ENCODE data around the gene TNRC18.

Gene TNRC18

DNA sequence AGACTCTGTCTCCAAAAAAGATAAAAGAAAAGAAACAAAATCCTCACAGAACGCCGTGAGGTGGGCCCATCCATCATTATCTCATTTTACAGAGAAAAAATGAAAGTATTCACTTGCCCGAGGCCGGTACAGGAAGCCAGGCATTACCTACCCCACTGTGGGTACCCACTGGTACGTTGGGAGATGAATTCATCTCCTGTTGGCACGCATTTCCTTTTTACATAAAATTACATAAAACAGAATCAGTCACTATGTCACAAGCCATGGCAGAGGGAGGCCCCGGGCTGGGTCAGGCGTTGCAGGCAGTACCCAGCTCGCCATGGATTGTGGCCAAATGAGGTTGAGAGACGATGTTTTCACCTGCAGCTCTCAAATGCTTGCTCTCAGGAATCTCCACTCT lies 38.6 kb upstream of the TNRC18 start:
- no peak overlapping the region for H3K27ac ChIP-seq (ENCODE audit: poor library complexity, severe bottlenecking)
- no peaks in the 10 kb centered on the region for H3K4me1 ChIP-seq (ENCODE audit: insufficient read depth, poor library complexity, severe bottlenecking)
- ATAC-seq (ENCODE audit: low read depth) (no peak), DNase-seq (ENCODE audit: low spot score) (no peak)
- no peaks in the 10 kb centered on the region for H3K27me3 ChIP-seq (ENCODE audit: insufficient read depth, poor library complexity, severe bottlenecking)
- TF ChIP-seq, protein P1, sequence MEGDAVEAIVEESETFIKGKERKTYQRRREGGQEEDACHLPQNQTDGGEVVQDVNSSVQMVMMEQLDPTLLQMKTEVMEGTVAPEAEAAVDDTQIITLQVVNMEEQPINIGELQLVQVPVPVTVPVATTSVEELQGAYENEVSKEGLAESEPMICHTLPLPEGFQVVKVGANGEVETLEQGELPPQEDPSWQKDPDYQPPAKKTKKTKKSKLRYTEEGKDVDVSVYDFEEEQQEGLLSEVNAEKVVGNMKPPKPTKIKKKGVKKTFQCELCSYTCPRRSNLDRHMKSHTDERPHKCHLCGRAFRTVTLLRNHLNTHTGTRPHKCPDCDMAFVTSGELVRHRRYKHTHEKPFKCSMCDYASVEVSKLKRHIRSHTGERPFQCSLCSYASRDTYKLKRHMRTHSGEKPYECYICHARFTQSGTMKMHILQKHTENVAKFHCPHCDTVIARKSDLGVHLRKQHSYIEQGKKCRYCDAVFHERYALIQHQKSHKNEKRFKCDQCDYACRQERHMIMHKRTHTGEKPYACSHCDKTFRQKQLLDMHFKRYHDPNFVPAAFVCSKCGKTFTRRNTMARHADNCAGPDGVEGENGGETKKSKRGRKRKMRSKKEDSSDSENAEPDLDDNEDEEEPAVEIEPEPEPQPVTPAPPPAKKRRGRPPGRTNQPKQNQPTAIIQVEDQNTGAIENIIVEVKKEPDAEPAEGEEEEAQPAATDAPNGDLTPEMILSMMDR (IDR thresholded peaks at IDR 0.05; ENCODE audit: poor library complexity, severe bottlenecking) = no peak
- H3K4me3 ChIP-seq (ENCODE audit: severe bottlenecking) = no peak overlapping the region
- H3K36me3 ChIP-seq (ENCODE audit: low read depth) = no peaks in the 10 kb centered on the region
- no peaks in the 10 kb centered on the region for H3K9me3 ChIP-seq (ENCODE audit: severe bottlenecking)

DNA sequence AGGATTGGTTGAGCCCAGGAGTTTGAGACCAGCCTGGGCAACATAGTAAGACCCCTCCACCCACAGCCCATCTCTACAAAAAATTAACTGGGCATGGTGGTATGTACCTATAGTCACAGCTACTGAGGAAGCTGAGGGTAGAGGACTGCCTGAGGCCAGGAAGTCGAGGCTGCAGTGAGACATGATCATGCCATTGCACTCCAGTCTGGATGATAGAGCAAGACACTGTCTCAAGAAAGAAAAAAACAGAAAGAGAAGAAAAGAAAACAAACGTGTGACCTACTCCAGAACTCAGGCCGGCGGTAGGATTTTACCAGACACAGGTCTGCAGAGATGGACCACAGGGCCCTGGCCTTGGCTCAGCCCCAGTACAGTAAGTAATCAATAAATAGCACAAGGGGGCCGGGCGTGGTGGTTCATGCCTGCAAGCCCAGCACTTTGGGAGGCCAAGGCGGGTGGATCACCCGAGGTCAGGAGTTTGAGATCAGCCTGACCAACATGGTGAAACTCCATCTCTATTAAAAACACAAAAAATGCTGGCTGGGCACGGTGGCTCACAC lies 35.4 kb upstream of the TNRC18 start:
- no peaks in the 10 kb centered on the region for H3K36me3 ChIP-seq (ENCODE audit: low read depth)
- H3K27me3 ChIP-seq (ENCODE audit: insufficient read depth, poor library complexity, severe bottlenecking) = no peaks in the 10 kb centered on the region
- TF ChIP-seq, protein P1 (IDR thresholded peaks at IDR 0.05; ENCODE audit: poor library complexity, severe bottlenecking) = no peak
- no peaks in the 10 kb centered on the region for H3K9me3 ChIP-seq (ENCODE audit: severe bottlenecking)
- no peak overlapping the region for H3K4me3 ChIP-seq (ENCODE audit: severe bottlenecking)
- ATAC-seq (ENCODE audit: low read depth) (no peak), DNase-seq (ENCODE audit: low spot score) (no peak)
- H3K4me1 ChIP-seq (ENCODE audit: insufficient read depth, poor library complexity, severe bottlenecking) = no peaks in the 10 kb centered on the region
- H3K27ac ChIP-seq (ENCODE audit: poor library complexity, severe bottlenecking) = no peak overlapping the region

DNA sequence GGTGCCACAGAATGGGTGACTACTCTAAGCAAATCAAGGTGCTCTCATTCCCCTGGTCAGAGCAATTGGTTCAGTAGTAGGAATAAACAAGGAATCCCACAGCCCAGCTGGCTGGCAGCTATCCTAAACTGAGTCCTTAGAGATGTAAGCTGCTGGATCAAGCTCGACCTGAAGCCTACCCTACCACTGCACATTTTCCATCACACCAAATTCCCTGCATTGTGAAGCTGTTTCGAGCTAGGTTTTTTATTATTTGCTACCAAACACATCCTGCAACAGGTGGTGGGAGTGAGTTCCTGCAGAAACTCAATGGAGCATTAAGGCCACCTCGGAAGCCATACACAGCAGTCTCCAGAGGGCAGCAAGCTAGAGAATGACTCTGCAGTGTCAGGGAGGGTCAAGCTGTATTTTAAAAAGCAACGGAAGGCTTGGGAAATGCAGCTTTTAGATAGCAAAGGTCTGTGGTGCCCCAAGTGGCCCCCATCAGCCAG lies 33.7 kb upstream of the TNRC18 start:
- no peak overlapping the region for H3K27ac ChIP-seq (ENCODE audit: poor library complexity, severe bottlenecking)
- H3K4me1 ChIP-seq (ENCODE audit: insufficient read depth, poor library complexity, severe bottlenecking) = no peaks in the 10 kb centered on the region
- no peaks in the 10 kb centered on the region for H3K9me3 ChIP-seq (ENCODE audit: severe bottlenecking)
- no peaks in the 10 kb centered on the region for H3K36me3 ChIP-seq (ENCODE audit: low read depth)
- ATAC-seq (ENCODE audit: low read depth) (no peak), DNase-seq (ENCODE audit: low spot score) (no peak)
- H3K4me3 ChIP-seq (ENCODE audit: severe bottlenecking) = no peak overlapping the region
- TF ChIP-seq, protein P1 (IDR thresholded peaks at IDR 0.05; ENCODE audit: poor library complexity, severe bottlenecking) = no peak
- no peaks in the 10 kb centered on the region for H3K27me3 ChIP-seq (ENCODE audit: insufficient read depth, poor library complexity, severe bottlenecking)

DNA sequence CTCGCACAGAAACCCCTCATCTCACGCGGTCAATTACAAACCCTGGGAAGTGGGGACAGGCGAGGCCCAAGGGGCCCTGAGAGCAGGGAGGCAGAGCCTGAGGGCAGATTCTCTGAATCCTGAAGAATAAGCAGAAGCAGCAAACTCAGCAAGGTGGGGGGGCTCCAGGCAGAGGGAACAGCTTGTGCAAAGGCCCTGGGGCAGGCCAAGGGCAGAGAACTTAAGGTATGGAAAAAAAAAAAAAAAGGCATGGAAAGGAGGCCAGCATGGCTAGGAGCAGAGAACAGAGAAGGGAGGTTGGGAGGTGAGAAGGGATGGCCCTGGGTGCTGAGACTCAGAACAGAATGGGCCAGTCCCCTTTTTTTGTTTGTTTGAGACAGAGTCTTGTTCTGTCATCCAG lies 32.8 kb upstream of the TNRC18 start:
- Histone ChIP-seq H3K27ac (ENCODE audit: poor library complexity, severe bottlenecking) (no peak overlapping the region), H3K4me1 (ENCODE audit: insufficient read depth, poor library complexity, severe bottlenecking) (no peaks in the 10 kb centered on the region), H3K27me3 (ENCODE audit: insufficient read depth, poor library complexity, severe bottlenecking) (no peaks in the 10 kb centered on the region), H3K36me3 (ENCODE audit: low read depth) (no peaks in the 10 kb centered on the region), H3K4me3 (ENCODE audit: severe bottlenecking) (no peak overlapping the region), H3K9me3 (ENCODE audit: severe bottlenecking) (no peaks in the 10 kb centered on the region)
- ATAC-seq (ENCODE audit: low read depth) = no peak
- TF ChIP-seq, protein P1 (IDR thresholded peaks at IDR 0.05; ENCODE audit: poor library complexity, severe bottlenecking) = no peak
- DNase-seq (ENCODE audit: low spot score) = no peak

DNA sequence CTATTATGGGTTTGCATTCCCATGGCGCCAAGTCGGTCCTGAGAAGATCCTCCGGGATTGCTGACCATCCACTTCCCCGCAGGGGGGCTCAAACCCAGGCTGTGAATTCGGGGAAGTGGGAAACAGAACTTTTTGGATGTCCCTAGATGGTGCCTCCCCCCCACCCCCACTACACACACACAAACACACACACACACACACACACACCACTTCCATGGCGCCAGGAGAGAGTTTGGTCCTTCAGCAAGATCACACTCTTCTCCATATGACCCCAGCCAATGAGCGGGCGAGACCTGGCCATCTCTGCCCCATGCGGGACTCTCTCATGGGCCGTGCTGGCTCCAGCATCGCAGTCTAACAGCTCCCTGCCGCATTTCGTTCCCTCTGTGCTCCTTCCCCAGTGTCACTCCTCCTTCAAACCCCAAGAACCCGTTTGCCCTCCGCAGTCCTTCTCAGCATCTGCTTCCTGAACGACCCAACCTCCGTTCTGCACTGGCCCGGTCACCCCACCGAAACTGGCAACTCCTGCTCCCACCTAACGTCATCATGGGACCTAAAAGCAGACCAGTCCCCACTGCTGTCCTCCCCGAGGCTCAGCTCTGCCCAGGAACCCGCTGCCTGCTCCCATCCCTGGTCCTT lies 32.1 kb upstream of the TNRC18 start:
- no peaks in the 10 kb centered on the region for H3K4me1 ChIP-seq (ENCODE audit: insufficient read depth, poor library complexity, severe bottlenecking)
- no peak overlapping the region for H3K4me3 ChIP-seq (ENCODE audit: severe bottlenecking)
- no peaks in the 10 kb centered on the region for H3K9me3 ChIP-seq (ENCODE audit: severe bottlenecking)
- DNase-seq (ENCODE audit: low spot score) = no peak
- H3K27me3 ChIP-seq (ENCODE audit: insufficient read depth, poor library complexity, severe bottlenecking) = no peaks in the 10 kb centered on the region
- TF ChIP-seq, protein P1 (IDR thresholded peaks at IDR 0.05; ENCODE audit: poor library complexity, severe bottlenecking) = no peak
- H3K36me3 ChIP-seq (ENCODE audit: low read depth) = no peaks in the 10 kb centered on the region
- no peak overlapping the region for H3K27ac ChIP-seq (ENCODE audit: poor library complexity, severe bottlenecking)
- ATAC-seq (ENCODE audit: low read depth) = no peak

Measured in RWPE2 (cell line).